ENCODE results near the gene FMO1.

- TF ChIP-seq CTCF (IDR thresholded peaks at IDR 0.05; ENCODE audit: low read length): no peak
- no peak for TF ChIP-seq EZH2 (IDR thresholded peaks at IDR 0.05; ENCODE audit: borderline replicate concordance, low read length)
These were observed 41.3 kb upstream of the FMO1 start for GRCh38 chr1:171206978-171207355.
